Stimulated activated CD8-positive, alpha-beta memory T cell treated with anti-CD3 and anti-CD28 coated beads, Interleukin-2, amount 100 ng/mL, for 1 hour (primary cell): ENCODE data around the gene NPHP3.
"Not testable (repeated sequence)": the region's sequence is repeated elsewhere in the genome, so short reads cannot be mapped to it uniquely, and the experiment has no call there.

Experiments
- DNase-seq, 2 donors: peaks; one replicate each; pipeline ENCODE4 v3.0.0-alpha.2; 2020; ENCODE audit warnings: low read depth in 2 of 2

The NPHP3 gene

GRCh38 chr3:132722165-132723023 is at the start of gene NPHP3:
Gene NPHP3, minus strand, starts transcription at chr3:132722409. Its CDS starts 54 bp downstream, at chr3:132722355.
- peak; percentile 96 to 99 for DNase-seq

- DNase-seq = no peak
These were observed 36.5 kb upstream of the NPHP3 start for GRCh38 chr3:132758740-132759139.

- no peak for DNase-seq
These were observed 34.0 kb upstream of the NPHP3 start for GRCh38 chr3:132756108-132756650.

GRCh38 chr3:132753946-132754345 is 31.7 kb upstream of the NPHP3 start:
- no peak for DNase-seq

- DNase-seq = no peak
These were observed 27.6 kb upstream of the NPHP3 start for GRCh38 chr3:132749786-132750185.

GRCh38 chr3:132746720-132747119 is 24.5 kb upstream of the NPHP3 start:
- not testable (repeated sequence) for DNase-seq

GRCh38 chr3:132738314-132738713 is 16.1 kb upstream of the NPHP3 start:
- DNase-seq = no peak

- no peak for DNase-seq
These were observed 13.4 kb upstream of the NPHP3 start for GRCh38 chr3:132735589-132735988.

GRCh38 chr3:132730891-132731580 is 8.8 kb upstream of the NPHP3 start:
- no peak for DNase-seq

- no peak for DNase-seq
These were observed 4.2 kb upstream of the NPHP3 start for GRCh38 chr3:132726341-132726823.

- no peak for DNase-seq
These were observed 1.1 kb upstream of the NPHP3 start for GRCh38 chr3:132723024-132723950.

- DNase-seq = no peak
These were observed 587 bp downstream of the NPHP3 start for GRCh38 chr3:132721479-132722164.

GRCh38 chr3:132720228-132720627 is 2.0 kb downstream of the NPHP3 start:
- DNase-seq = no peak

GRCh38 chr3:132716372-132716771 is 5.8 kb downstream of the NPHP3 start:
- DNase-seq = no peak

- DNase-seq = no peak
These were observed 8.1 kb downstream of the NPHP3 start for GRCh38 chr3:132713977-132714727.

- no peak for DNase-seq
These were observed 11.9 kb downstream of the NPHP3 start for GRCh38 chr3:132710311-132710710.

GRCh38 chr3:132709761-132710160 is 12.4 kb downstream of the NPHP3 start:
- no peak for DNase-seq

GRCh38 chr3:132703733-132704132 is 18.5 kb downstream of the NPHP3 start:
- DNase-seq = no peak

- no peak for DNase-seq
These were observed 26.8 kb downstream of the NPHP3 start for GRCh38 chr3:132695422-132695821.

GRCh38 chr3:132694991-132695390 is 27.2 kb downstream of the NPHP3 start:
- DNase-seq = no peak
